Brain pericyte (primary cell): Measurements from ENCODE around the gene GPR149.
"Not testable (repeated sequence)": the region's sequence is repeated elsewhere in the genome, so short reads cannot be mapped to it uniquely, and the experiment has no call there.

Source experiments
- DNase-seq: peaks from one replicate; pipeline ENCODE4 v3.0.0-alpha.2; 2012; ENCODE audit warnings: low read depth, low spot score

GPR149 gene

GRCh38 chr3:154430014-154430413 lies at the start of gene GPR149:
Gene GPR149 (minus strand): TSS chr3:154430190. CDS start chr3:154429615, 575 bp downstream.
- no peak for DNase-seq

GRCh38 chr3:154473769-154474168 lies 43.8 kb upstream of the GPR149 start:
- DNase-seq: no peak

- DNase-seq: no peak
Measured at GRCh38 chr3:154469585-154469984, 39.6 kb upstream of the GPR149 start.

- DNase-seq: no peak
Measured at GRCh38 chr3:154464440-154465190, 34.6 kb upstream of the GPR149 start.

- DNase-seq: no peak
Measured at GRCh38 chr3:154458560-154458959, 28.6 kb upstream of the GPR149 start.

- not testable (repeated sequence) for DNase-seq
Measured at GRCh38 chr3:154439081-154439480, 9.1 kb upstream of the GPR149 start.

- DNase-seq: no peak
Measured at GRCh38 chr3:154431043-154431442, 1.1 kb upstream of the GPR149 start.

GRCh38 chr3:154428286-154429206 lies 1.4 kb downstream of the GPR149 start:
- DNase-seq: no peak

- no peak for DNase-seq
Measured at GRCh38 chr3:154427685-154428285, 2.2 kb downstream of the GPR149 start.

- DNase-seq: no peak
Measured at GRCh38 chr3:154422694-154423093, 7.3 kb downstream of the GPR149 start.

- no peak for DNase-seq
Measured at GRCh38 chr3:154421083-154421482, 8.9 kb downstream of the GPR149 start.

- no peak for DNase-seq
Measured at GRCh38 chr3:154398084-154398967, 31.7 kb downstream of the GPR149 start.

GRCh38 chr3:154389861-154390260 lies 40.1 kb downstream of the GPR149 start:
- DNase-seq: no peak

- DNase-seq: no peak
Measured at GRCh38 chr3:154384479-154384878, 45.5 kb downstream of the GPR149 start.

GRCh38 chr3:154378311-154378710 lies 51.7 kb downstream of the GPR149 start:
- no peak for DNase-seq

- no peak for DNase-seq
Measured at GRCh38 chr3:154367221-154367620, 62.8 kb downstream of the GPR149 start.

GRCh38 chr3:154364849-154365248 lies 65.1 kb downstream of the GPR149 start:
- DNase-seq: no peak

- DNase-seq: no peak
Measured at GRCh38 chr3:154361099-154361498, 68.9 kb downstream of the GPR149 start.

- DNase-seq: no peak
Measured at GRCh38 chr3:154356009-154356408, 74.0 kb downstream of the GPR149 start.

GRCh38 chr3:154349223-154349622 lies 80.8 kb downstream of the GPR149 start:
- DNase-seq: no peak

- no peak for DNase-seq
Measured at GRCh38 chr3:154345422-154346122, 84.4 kb downstream of the GPR149 start.
